Spleen (tissue), 11 donors: ENCODE data around the gene FAT1. TPM values are rescaled to one million over a fixed set of nuclear protein-coding genes. Genes with fewer than 3 reads are reported as not detected.
A peak's percentile ranks its signal among the peaks of the same experiment; 100 is the strongest.

Experiments
- DNase-seq: peaks from one replicate; pipeline ENCODE4 v3.0.0-alpha.2; 2020
- H3K27ac ChIP-seq, 8 donors: fragments of 200-600 bp; sonication (generic) in 7 of 8; 1 replicate in 4 of 8; 2 replicates in 4 of 8; pipeline versions ENCODE4 v1.5.0 to v1.8.0; 2016 to 2021; ENCODE audit warnings: inconsistent platforms in 4 of 8, mild to moderate bottlenecking in 4 of 8, moderate library complexity in 1 of 8
- H3K27me3 ChIP-seq, 7 donors: fragments of 200-600 bp; sonication (generic) in 6 of 7; replicated peaks in 1 of 7; 1 replicate in 4 of 7; 2 replicates in 3 of 7; pipeline versions ENCODE4 v1.5.0 to v1.8.0; 2016 to 2021; ENCODE audit warnings: inconsistent platforms in 3 of 7, mild to moderate bottlenecking in 1 of 7
- H3K36me3 ChIP-seq, 6 donors: fragments of 200-600 bp; sonication (generic) in 5 of 6; 1 replicate in 4 of 6; 2 replicates in 2 of 6; pipeline versions ENCODE4 v1.5.0 to v1.8.0; 2016 to 2021; ENCODE audit warnings: inconsistent platforms in 2 of 6
- H3K4me1 ChIP-seq, 6 donors: fragments of 200-600 bp; sonication (generic) in 5 of 6; 1 replicate in 3 of 6; 2 replicates in 3 of 6; pipeline versions ENCODE4 v1.5.0 to v1.8.0; 2016 to 2021; ENCODE audit warnings: inconsistent platforms in 3 of 6
- H3K4me3 ChIP-seq, 8 donors: fragments of 200-600 bp; sonication (generic) in 7 of 8; 1 replicate in 4 of 8; 2 replicates in 4 of 8; pipeline versions ENCODE4 v1.5.0 to v1.8.0; 2016 to 2021; ENCODE audit warnings: inconsistent platforms in 4 of 8, mild to moderate bottlenecking in 4 of 8, moderate library complexity in 2 of 8
- H3K9me3 ChIP-seq, 8 donors: fragments of 200-600 bp; sonication (generic) in 7 of 8; 1 replicate in 4 of 8; 2 replicates in 4 of 8; pipeline versions ENCODE4 v1.5.0 to v1.8.0; 2016 to 2021; ENCODE audit warnings: inconsistent platforms in 4 of 8
- POLR2A ChIP-seq, 3 donors: fragments of 450-650 bp; IDR thresholded peaks; one replicate each; pipeline ENCODE4 v1.5.1; 2017; ENCODE audit warnings: antibody characterized with exemption in 3 of 3, mild to moderate bottlenecking in 1 of 3
- POLR2AphosphoS5 ChIP-seq, 3 donors: sonication (generic); formaldehyde crosslinking; IDR thresholded peaks; one replicate each; pipeline ENCODE4 v1.5.1; 2017; ENCODE audit warnings: antibody characterized with exemption in 3 of 3
- WGBS, 5 donors: extraction: QIAGEN DNeasy Blood & Tissue Kit in 3 of 5; methylation state at CpG; one replicate each; pipeline versions ENCODE4 v1.1.5 to v1.1.7; 2013 to 2018; 5-methylcytosine and 5-hydroxymethylcytosine counted together
- intact Hi-C: fragments of 100-400 bp; cut with DNase I; formaldehyde crosslinking; loops from one replicate; pipeline ENCODE4 v1.15.0; 2023; ENCODE audit warnings: low total_unique reads
- polyA plus RNA-seq, 3 donors: library from polyadenylated mRNA; stranded (reverse); fragments of 200-250 nt; gene quantifications; one replicate each; pipeline ENCODE4 v1.2.1, GENCODE V29; 2013
- total RNA-seq, 7 donors: library from RNA; depleted of rRNA in 3 of 7; stranded (reverse); fragments of >200 nt in 3 of 7; fragmentation: NEBNext Ultra II Directional in 4 of 7; extraction: Animal tissue kit (Norgen Biotek cat#: 25700) in 4 of 7; gene quantifications; one replicate each; pipeline versions ENCODE4 v1.1.0 to v1.2.1, GENCODE V29; 2016 to 2021
- TF ChIP-seq, protein P1 (sequence below), 11 experiments: fragments of 200-600 bp in 7 of 11; fragments of 450-650 bp in 4 of 11; sonication (generic) in 4 of 11; IDR thresholded peaks in 8 of 11; conservative IDR thresholded peaks in 3 of 11; 1 replicate in 7 of 11; 2 replicates in 4 of 11; pipeline versions ENCODE4 v1.4.0 to v1.8.0; 2016 to 2021; ENCODE audit warnings: antibody characterized with exemption in 11 of 11, inconsistent platforms in 4 of 11, mild to moderate bottlenecking in 1 of 11
- donor health status: healthy with polysubstance abuse.
- donor health status: DM: no; HTN: no; CAD: no; lungs with moderate emphysema.
- donor health status: DM: no; HTN: no; CAD: no.
- donor health status: Bipolar disorder and iron deficiency.
- donor health status: healthy.
- donor health status: DM: no; HTN: no; CAD: no.
- donor health status: DM: yes; HTN: yes; CAD: no.

FAT1 gene
- total and polyA plus RNA-seq, 10 donors: 0.87 to 20.0 (median 4.6) TPM

DNA sequence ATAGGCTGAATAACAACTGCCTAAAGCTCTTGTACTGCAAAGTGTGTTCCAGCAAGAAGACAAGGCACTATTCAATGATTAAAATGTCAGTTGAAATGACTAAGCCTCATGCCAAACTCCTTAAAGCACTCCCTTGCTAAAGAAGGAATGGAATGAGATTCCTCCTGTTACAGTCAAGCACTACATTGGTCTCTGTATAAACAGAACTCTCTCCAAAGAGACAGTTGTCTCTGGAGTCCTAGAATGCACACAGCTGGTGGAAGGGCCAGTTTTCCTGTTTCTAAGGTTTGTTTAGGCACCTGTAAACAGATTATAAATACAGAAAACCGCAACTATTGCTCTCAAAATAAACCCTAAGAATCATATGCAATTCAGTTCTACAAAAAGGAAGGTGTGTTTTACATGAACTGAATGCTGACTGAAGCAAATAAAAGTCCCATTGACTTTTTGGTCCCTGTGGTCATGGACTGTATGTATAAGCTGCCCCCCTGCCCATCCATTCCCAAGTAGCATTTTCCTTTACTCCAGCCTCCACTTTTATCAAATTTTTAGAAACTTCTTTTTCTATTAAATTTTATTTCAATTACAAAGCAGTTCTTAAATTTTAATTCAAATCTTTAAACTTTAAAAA lies 47.0 kb downstream of the FAT1 start:
- no peak for DNase-seq
- no peaks in the 10 kb centered on the region for H3K36me3 ChIP-seq
- intact Hi-C loops: no loop called here
- WGBS, 5 donors: 38 to 58% (median 52%) methylated on average over 1 of the region's 1 CpG
- no peak overlapping the region for H3K4me3 ChIP-seq
- TF ChIP-seq POLR2A (IDR thresholded peaks at IDR 0.05): no peak
- TF ChIP-seq, protein P1, sequence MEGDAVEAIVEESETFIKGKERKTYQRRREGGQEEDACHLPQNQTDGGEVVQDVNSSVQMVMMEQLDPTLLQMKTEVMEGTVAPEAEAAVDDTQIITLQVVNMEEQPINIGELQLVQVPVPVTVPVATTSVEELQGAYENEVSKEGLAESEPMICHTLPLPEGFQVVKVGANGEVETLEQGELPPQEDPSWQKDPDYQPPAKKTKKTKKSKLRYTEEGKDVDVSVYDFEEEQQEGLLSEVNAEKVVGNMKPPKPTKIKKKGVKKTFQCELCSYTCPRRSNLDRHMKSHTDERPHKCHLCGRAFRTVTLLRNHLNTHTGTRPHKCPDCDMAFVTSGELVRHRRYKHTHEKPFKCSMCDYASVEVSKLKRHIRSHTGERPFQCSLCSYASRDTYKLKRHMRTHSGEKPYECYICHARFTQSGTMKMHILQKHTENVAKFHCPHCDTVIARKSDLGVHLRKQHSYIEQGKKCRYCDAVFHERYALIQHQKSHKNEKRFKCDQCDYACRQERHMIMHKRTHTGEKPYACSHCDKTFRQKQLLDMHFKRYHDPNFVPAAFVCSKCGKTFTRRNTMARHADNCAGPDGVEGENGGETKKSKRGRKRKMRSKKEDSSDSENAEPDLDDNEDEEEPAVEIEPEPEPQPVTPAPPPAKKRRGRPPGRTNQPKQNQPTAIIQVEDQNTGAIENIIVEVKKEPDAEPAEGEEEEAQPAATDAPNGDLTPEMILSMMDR (IDR thresholded peaks at IDR 0.05 in 8 of 11, conservative IDR thresholded peaks at IDR 0.05 in 3 of 11): no peak
- TF ChIP-seq POLR2AphosphoS5 (IDR thresholded peaks at IDR 0.05): no peak
- no peak overlapping the region for H3K27ac ChIP-seq
- H3K4me1 ChIP-seq: peaks cover 0 to 3% (median 0%) of the 10 kb centered on the region in 6 donors
- no peaks in the 10 kb centered on the region for H3K9me3 ChIP-seq
- no peaks in the 10 kb centered on the region for H3K27me3 ChIP-seq

DNA sequence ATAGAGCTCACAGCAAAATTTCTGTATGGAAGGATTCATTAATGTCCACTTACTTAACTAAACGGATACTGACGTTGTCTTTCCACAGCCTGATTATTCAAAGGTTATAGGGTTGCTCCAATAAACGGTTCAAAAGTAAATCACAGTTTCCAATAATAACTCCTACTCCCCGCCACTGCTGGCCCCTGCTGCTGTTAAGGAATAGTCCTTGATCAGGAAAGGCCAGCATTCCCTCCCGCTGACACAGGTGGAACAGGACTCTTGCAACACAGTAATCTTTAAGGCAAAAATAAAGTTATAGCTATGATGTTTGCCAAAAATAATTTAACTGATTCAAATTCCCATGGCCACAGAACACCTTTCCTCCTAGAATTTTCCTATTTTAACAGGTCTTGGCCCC lies 53.9 kb downstream of the FAT1 start:
- no peak overlapping the region for H3K27ac ChIP-seq
- H3K4me3 ChIP-seq: no peak overlapping the region
- no peak for TF ChIP-seq POLR2A (IDR thresholded peaks at IDR 0.05)
- no peak for TF ChIP-seq POLR2AphosphoS5 (IDR thresholded peaks at IDR 0.05)
- TF ChIP-seq, protein P1 (IDR thresholded peaks at IDR 0.05 in 8 of 11, conservative IDR thresholded peaks at IDR 0.05 in 3 of 11): no peak
- no peaks in the 10 kb centered on the region for H3K4me1 ChIP-seq
- no peak for DNase-seq
- H3K9me3 ChIP-seq: no peaks in the 10 kb centered on the region
- peaks cover 0 to 4% (median 0%) of the 10 kb centered on the region in 7 donors for H3K27me3 ChIP-seq
- no peaks in the 10 kb centered on the region for H3K36me3 ChIP-seq
- WGBS, 5 donors: 25 to 40% (median 30%) methylated on average over 5 of the region's 5 CpGs
- intact Hi-C loops: no loop called here

DNA sequence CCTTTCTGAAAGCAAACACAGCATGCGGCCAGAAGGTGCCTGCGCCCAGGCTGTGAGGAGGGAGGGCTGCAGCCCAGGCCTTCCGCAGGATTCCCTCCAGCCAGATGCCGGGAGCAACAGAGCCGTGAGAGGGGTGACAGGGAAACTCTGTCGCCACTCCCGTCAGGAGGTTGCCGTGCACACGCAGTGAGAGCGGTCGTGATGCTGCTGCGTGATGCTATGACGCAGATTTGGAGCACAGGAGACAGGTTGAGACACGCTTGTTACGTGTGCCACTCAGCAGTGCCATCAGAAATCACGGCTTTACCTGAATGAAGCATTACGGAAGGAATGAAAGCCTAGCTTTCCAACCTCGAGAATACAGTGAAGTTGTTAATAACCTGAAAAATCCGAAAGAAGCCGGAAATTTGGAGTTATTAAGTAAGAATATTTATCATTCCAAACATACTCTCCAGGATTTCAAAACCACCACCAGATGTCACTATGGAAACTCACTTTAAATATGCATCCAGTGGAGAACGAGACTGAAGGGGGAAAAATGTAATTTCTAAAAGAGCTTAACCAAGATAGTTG lies 54.4 kb downstream of the FAT1 start:
- TF ChIP-seq POLR2AphosphoS5 (IDR thresholded peaks at IDR 0.05): no peak
- TF ChIP-seq, protein P1 (IDR thresholded peaks at IDR 0.05 in 8 of 11, conservative IDR thresholded peaks at IDR 0.05 in 3 of 11): peak in 3 of 11 experiments; percentile 4 to 23 (median 18)
- no peak for TF ChIP-seq POLR2A (IDR thresholded peaks at IDR 0.05)
- H3K4me3 ChIP-seq: no peak overlapping the region
- no peaks in the 10 kb centered on the region for H3K9me3 ChIP-seq
- H3K27ac ChIP-seq: no peak overlapping the region
- intact Hi-C loops: no loop called here
- no peaks in the 10 kb centered on the region for H3K36me3 ChIP-seq
- H3K27me3 ChIP-seq: peaks cover 0 to 4% (median 0%) of the 10 kb centered on the region in 7 donors
- no peak for DNase-seq
- WGBS, 5 donors: 38 to 51% (median 48%) methylated on average over 21 of the region's 21 CpGs
- H3K4me1 ChIP-seq: no peaks in the 10 kb centered on the region

- no peaks in the 10 kb centered on the region for H3K36me3 ChIP-seq
- intact Hi-C loops: no loop called here
- TF ChIP-seq POLR2AphosphoS5 (IDR thresholded peaks at IDR 0.05) (no peak), POLR2A (IDR thresholded peaks at IDR 0.05) (no peak)
- TF ChIP-seq, protein P1 (IDR thresholded peaks at IDR 0.05 in 8 of 11, conservative IDR thresholded peaks at IDR 0.05 in 3 of 11): no peak
- no peak overlapping the region for H3K27ac ChIP-seq
- no peak overlapping the region for H3K4me3 ChIP-seq
- 59 to 84% (median 76%) methylated on average over 3 of the region's 3 CpGs for WGBS, 5 donors
- peaks cover 0 to 4% (median 0%) of the 10 kb centered on the region in 7 donors for H3K27me3 ChIP-seq
- no peak for DNase-seq
- H3K4me1 ChIP-seq: no peaks in the 10 kb centered on the region
- H3K9me3 ChIP-seq: no peaks in the 10 kb centered on the region
Observed at GRCh38 chr4:186666750-186667149, 56.9 kb downstream of the FAT1 start.
